H9 (cell line): ENCODE data around the gene ATP6V1G2. TPM values are rescaled to one million over a fixed set of nuclear protein-coding genes. Genes with fewer than 3 reads are reported as not detected.

Experiments
- DNase-seq: peaks from one replicate; pipeline ENCODE4 v3.0.0-alpha.2; 2017
- H2AFZ ChIP-seq: one replicate; pipeline ENCODE4 v1.6.1; 2013; ENCODE audit warnings: mild to moderate bottlenecking, low read length, control low read depth, moderate library complexity
- H2AK5ac ChIP-seq: 2 replicates; pipeline ENCODE4 v1.6.1; 2013; ENCODE audit warnings: low read length, control low read depth, mixed read lengths; ENCODE audit not compliant: insufficient read length
- H2BK120ac ChIP-seq: one replicate; pipeline ENCODE4 v1.6.1; 2013; ENCODE audit warnings: low read depth, mild to moderate bottlenecking, low read length, control low read depth, inconsistent platforms; ENCODE audit not compliant: poor library complexity, severe bottlenecking
- H2BK12ac ChIP-seq: 2 replicates; pipeline ENCODE4 v1.6.1; 2013; ENCODE audit warnings: low read length, control low read depth, mixed read lengths, low read depth; ENCODE audit not compliant: insufficient read length
- H2BK15ac ChIP-seq: 2 replicates; pipeline ENCODE4 v1.6.1; 2013; ENCODE audit warnings: low read depth, low read length, control low read depth
- H2BK20ac ChIP-seq: one replicate; pipeline ENCODE4 v1.6.1; 2013; ENCODE audit warnings: low read depth, mild to moderate bottlenecking, low read length, control low read depth, inconsistent platforms; ENCODE audit not compliant: poor library complexity, severe bottlenecking
- H2BK5ac ChIP-seq: 2 replicates; pipeline ENCODE4 v1.6.1; 2013; ENCODE audit warnings: low read length, control low read depth, mixed read lengths; ENCODE audit not compliant: insufficient read length
- H3K14ac ChIP-seq: 2 replicates; pipeline ENCODE4 v1.6.1; 2013; ENCODE audit warnings: low read length, control low read depth; ENCODE audit not compliant: insufficient read depth
- H3K18ac ChIP-seq: 2 replicates; pipeline ENCODE4 v1.6.1; 2013; ENCODE audit warnings: low read depth, mild to moderate bottlenecking, mixed read lengths, low read length, control low read depth; ENCODE audit not compliant: insufficient read length
- H3K23ac ChIP-seq: 2 replicates; pipeline ENCODE4 v1.6.1; 2013; ENCODE audit warnings: low read length, control low read depth, mixed read lengths, low read depth; ENCODE audit not compliant: insufficient read length
- H3K23me2 ChIP-seq: 2 replicates; pipeline ENCODE4 v1.6.1; 2013; ENCODE audit warnings: low read depth, mild to moderate bottlenecking, mixed read lengths, low read length, control low read depth; ENCODE audit not compliant: insufficient read length, poor library complexity, severe bottlenecking
- H3K27ac ChIP-seq: 2 replicates; pipeline ENCODE4 v1.5.1; 2013; ENCODE audit warnings: low read length, control low read depth, mixed read lengths, low read depth; ENCODE audit not compliant: insufficient read length
- H3K27me3 ChIP-seq: 2 replicates; pipeline ENCODE4 v1.6.1; 2013; ENCODE audit warnings: low read length, control low read depth, inconsistent platforms; ENCODE audit not compliant: insufficient read depth
- H3K4ac ChIP-seq: 2 replicates; pipeline ENCODE4 v1.6.1; 2013; ENCODE audit warnings: low read depth, mild to moderate bottlenecking, control low read depth, inconsistent platforms, low read length, moderate library complexity
- H3K4me1 ChIP-seq: 2 replicates; pipeline ENCODE4 v1.6.1; 2013; ENCODE audit warnings: low read length, control low read depth, inconsistent platforms; ENCODE audit not compliant: insufficient read depth
- H3K4me2 ChIP-seq: 2 replicates; pipeline ENCODE4 v1.6.1; 2013; ENCODE audit warnings: low read length, control low read depth, mixed read lengths; ENCODE audit not compliant: insufficient read length, insufficient read depth
- H3K56ac ChIP-seq: 2 replicates; pipeline ENCODE4 v1.6.1; 2013; ENCODE audit warnings: low read depth, mild to moderate bottlenecking, mixed read lengths, low read length, control low read depth; ENCODE audit not compliant: insufficient read length
- H3K79me1 ChIP-seq: 2 replicates; pipeline ENCODE4 v1.6.1; 2013; ENCODE audit warnings: low read depth, mild to moderate bottlenecking, moderate library complexity, low read length, control low read depth, inconsistent platforms; ENCODE audit not compliant: insufficient read depth, poor library complexity, severe bottlenecking
- H3K79me2 ChIP-seq: 2 replicates; pipeline ENCODE4 v1.6.1; 2013; ENCODE audit warnings: low read length, control low read depth, inconsistent platforms; ENCODE audit not compliant: insufficient read depth
- H3K9ac ChIP-seq: 2 replicates; pipeline ENCODE4 v1.6.1; 2013; ENCODE audit warnings: low read length, control low read depth, mixed read lengths; ENCODE audit not compliant: insufficient read length; ENCODE audit errors: extremely low read depth
- H3K9me3 ChIP-seq: one replicate; pipeline ENCODE4 v1.6.1; 2013; ENCODE audit warnings: low read depth, low read length, inconsistent platforms; ENCODE audit not compliant: control insufficient read depth
- H3T11ph ChIP-seq: one replicate; pipeline ENCODE4 v1.6.1; 2013; ENCODE audit warnings: mild to moderate bottlenecking, low read length, control low read depth, inconsistent platforms
- H4K20me1 ChIP-seq: one replicate; pipeline ENCODE4 v1.6.1; 2013; ENCODE audit not compliant: control insufficient read depth, insufficient read length, insufficient read depth
- H4K5ac ChIP-seq: 2 replicates; pipeline ENCODE4 v1.6.1; 2013; ENCODE audit warnings: low read depth, mild to moderate bottlenecking, mixed read lengths, low read length, control low read depth; ENCODE audit not compliant: insufficient read length
- H4K8ac ChIP-seq: replicated peaks from 2 replicates; pipeline ENCODE4 v1.6.1; 2013; ENCODE audit warnings: low read length, control low read depth, mixed read lengths, low read depth; ENCODE audit not compliant: insufficient read length
- H4K91ac ChIP-seq: 2 replicates; pipeline ENCODE4 v1.6.1; 2013; ENCODE audit warnings: low read depth, mild to moderate bottlenecking, moderate library complexity, mixed read lengths, low read length, control low read depth; ENCODE audit not compliant: insufficient read length
- H3K27ac Mint-ChIP-seq, 3 experiments: 2 replicates in 2 of 3; 3 replicates in 1 of 3; pipeline ENCODE4 v1.8.0; 2020 to 2021; ENCODE audit warnings: mixed read lengths in 3 of 3, mild to moderate bottlenecking in 1 of 3, moderate library complexity in 1 of 3
- H3K27me3 Mint-ChIP-seq: 2 replicates; pipeline ENCODE4 v1.8.0; 2021; ENCODE audit warnings: low read depth, mild to moderate bottlenecking, moderate library complexity, mixed read lengths
- H3K36me3 Mint-ChIP-seq, 3 experiments: 2 replicates in 2 of 3; 3 replicates in 1 of 3; pipeline ENCODE4 v1.8.0; 2020 to 2021; ENCODE audit warnings: low read depth in 3 of 3, mixed read lengths in 3 of 3; ENCODE audit not compliant: insufficient read depth in 1 of 3
- H3K4me1 Mint-ChIP-seq, 2 experiments: 2 replicates each; pipeline ENCODE4 v1.8.0; 2020; ENCODE audit warnings: mixed read lengths in 2 of 2
- H3K4me3 Mint-ChIP-seq, 2 experiments: 2 replicates in 1 of 2; 3 replicates in 1 of 2; pipeline ENCODE4 v1.8.0; 2020 to 2021; ENCODE audit warnings: mild to moderate bottlenecking in 2 of 2, mixed read lengths in 2 of 2, moderate library complexity in 1 of 2
- H3K9me3 Mint-ChIP-seq, 2 experiments: 2 replicates in 1 of 2; 3 replicates in 1 of 2; pipeline ENCODE4 v1.8.0; 2020; ENCODE audit warnings: mild to moderate bottlenecking in 2 of 2, mixed read lengths in 2 of 2, moderate library complexity in 1 of 2
- WGBS: extraction: QIAGEN DNeasy Blood & Tissue Kit; methylation state at CpG from one replicate; pipeline ENCODE4 v1.1.7; 2013; ENCODE audit warnings: missing lambda C conversion rate, low lambda C conversion rate, mixed read lengths; ENCODE audit not compliant: insufficient read length; ENCODE audit errors: extremely low coverage; 5-methylcytosine and 5-hydroxymethylcytosine counted together
- total RNA-seq: library from RNA; stranded (reverse); gene quantifications from 2 replicates; pipeline ENCODE4 v1.2.1, GENCODE V29; 2021
- TF ChIP-seq, protein P1 (sequence below): fragments of 200-600 bp; sonication (generic); conservative IDR thresholded peaks from 3 replicates; pipeline ENCODE4 v1.8.0; 2021; ENCODE audit warnings: antibody characterized with exemption, mild to moderate bottlenecking

The ATP6V1G2 gene
- total RNA-seq, 1 experiment from 2014 or later: 3.8 TPM

DNA sequence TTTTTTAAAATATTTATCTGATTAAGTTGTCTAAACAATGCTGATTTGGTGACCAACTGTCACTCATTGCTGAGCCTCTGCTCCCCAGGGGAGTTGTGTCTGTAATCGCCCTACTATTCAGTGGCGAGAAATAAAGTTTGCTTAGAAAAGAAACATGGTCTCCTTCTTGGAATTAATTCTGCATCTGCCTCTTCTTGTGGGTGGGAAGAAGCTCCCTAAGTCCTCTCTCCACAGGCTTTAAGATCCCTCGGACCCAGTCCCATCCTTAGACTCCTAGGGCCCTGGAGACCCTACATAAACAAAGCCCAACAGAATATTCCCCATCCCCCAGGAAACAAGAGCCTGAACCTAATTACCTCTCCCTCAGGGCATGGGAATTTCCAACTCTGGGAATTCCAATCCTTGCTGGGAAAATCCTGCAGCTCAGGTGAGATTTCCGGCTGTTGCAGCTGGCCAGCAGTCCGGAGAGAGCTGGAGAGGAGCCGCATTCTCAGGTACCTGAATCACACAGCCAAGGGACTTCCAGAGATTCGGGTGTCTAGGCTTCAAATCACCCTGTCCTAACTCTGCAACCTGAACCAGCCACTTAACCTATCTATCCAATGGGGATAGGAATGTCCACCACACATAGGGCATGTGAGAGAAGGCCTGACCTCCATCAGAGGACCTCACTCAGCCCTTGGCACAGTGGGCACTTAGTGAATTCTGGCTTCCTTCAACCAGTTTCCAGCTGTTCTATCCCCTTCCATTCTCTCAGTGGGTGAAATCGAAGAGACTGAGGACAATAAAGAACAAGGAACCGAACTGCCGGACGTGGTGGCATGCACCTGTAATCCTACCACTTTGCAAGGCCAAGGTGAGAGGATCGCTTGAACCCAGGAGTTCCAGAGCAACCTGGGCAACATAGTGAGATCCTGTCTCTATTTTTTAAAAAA, 32.0 kb upstream of the ATP6V1G2 start:
- no peak overlapping the region for H2BK15ac ChIP-seq
- H4K8ac ChIP-seq: no peak overlapping the region
- no peak overlapping the region for H4K5ac ChIP-seq
- H3K4me1 ChIP-seq: peaks cover 2% of the 10 kb centered on the region; the same call in 1 of the 2 replicates
- no peaks in the 10 kb centered on the region for H3K79me2 ChIP-seq
- Mint-ChIP-seq H3K27ac (peak overlapping the region in 1 of 3 experiments; percentile 73; a peak in 1 of 7 replicates), H3K36me3 (no peaks in the 10 kb centered on the region), H3K9me3 (no peaks in the 10 kb centered on the region; a peak in 2 of 5 replicates), H3K4me1 (peaks cover 37 to 41% of the 10 kb centered on the region in 2 experiments), H3K27me3 (peaks cover 45% of the 10 kb centered on the region), H3K4me3 (no peak overlapping the region)
- H3K23me2 ChIP-seq: peaks cover 11% of the 10 kb centered on the region
- no peak overlapping the region for H2AK5ac ChIP-seq
- H3K56ac ChIP-seq: no peak overlapping the region
- no CpG with 5 or more reads among the region's 12 CpGs for WGBS
- H3K27ac ChIP-seq: no peak overlapping the region
- no peak overlapping the region for H3K4me2 ChIP-seq
- H3K14ac ChIP-seq: no peak overlapping the region; the same call in 1 of the 2 replicates
- H3K23ac ChIP-seq: no peak overlapping the region
- H2BK5ac ChIP-seq: no peak overlapping the region
- TF ChIP-seq, protein P1, sequence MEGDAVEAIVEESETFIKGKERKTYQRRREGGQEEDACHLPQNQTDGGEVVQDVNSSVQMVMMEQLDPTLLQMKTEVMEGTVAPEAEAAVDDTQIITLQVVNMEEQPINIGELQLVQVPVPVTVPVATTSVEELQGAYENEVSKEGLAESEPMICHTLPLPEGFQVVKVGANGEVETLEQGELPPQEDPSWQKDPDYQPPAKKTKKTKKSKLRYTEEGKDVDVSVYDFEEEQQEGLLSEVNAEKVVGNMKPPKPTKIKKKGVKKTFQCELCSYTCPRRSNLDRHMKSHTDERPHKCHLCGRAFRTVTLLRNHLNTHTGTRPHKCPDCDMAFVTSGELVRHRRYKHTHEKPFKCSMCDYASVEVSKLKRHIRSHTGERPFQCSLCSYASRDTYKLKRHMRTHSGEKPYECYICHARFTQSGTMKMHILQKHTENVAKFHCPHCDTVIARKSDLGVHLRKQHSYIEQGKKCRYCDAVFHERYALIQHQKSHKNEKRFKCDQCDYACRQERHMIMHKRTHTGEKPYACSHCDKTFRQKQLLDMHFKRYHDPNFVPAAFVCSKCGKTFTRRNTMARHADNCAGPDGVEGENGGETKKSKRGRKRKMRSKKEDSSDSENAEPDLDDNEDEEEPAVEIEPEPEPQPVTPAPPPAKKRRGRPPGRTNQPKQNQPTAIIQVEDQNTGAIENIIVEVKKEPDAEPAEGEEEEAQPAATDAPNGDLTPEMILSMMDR: no peak
- peak; percentile 83 for DNase-seq
- no peak overlapping the region for H2BK120ac ChIP-seq
- no peak overlapping the region for H2BK12ac ChIP-seq
- no peak overlapping the region for H2AFZ ChIP-seq
- no peak overlapping the region for H3K9ac ChIP-seq
- H3K18ac ChIP-seq: peak overlapping the region; percentile 25
- no peaks in the 10 kb centered on the region for H3K79me1 ChIP-seq
- no peaks in the 10 kb centered on the region for H3K9me3 ChIP-seq
- no peak overlapping the region for H2BK20ac ChIP-seq
- no peaks in the 10 kb centered on the region for H3K27me3 ChIP-seq
- H4K20me1 ChIP-seq: no peaks in the 10 kb centered on the region
- no peak overlapping the region for H3T11ph ChIP-seq
- H3K4ac ChIP-seq: no peak overlapping the region
- no peak overlapping the region for H4K91ac ChIP-seq
